GM15510 (cell line): ENCODE results near the gene KATNAL1.

Experiments used
- POLR2A ChIP-seq: IDR thresholded peaks from 3 replicates; pipeline ENCODE4 v1.6.1; 2011; ENCODE audit warnings: borderline replicate concordance; ENCODE audit not compliant: insufficient read length; ENCODE audit errors: extremely low read depth

Gene KATNAL1

DNA sequence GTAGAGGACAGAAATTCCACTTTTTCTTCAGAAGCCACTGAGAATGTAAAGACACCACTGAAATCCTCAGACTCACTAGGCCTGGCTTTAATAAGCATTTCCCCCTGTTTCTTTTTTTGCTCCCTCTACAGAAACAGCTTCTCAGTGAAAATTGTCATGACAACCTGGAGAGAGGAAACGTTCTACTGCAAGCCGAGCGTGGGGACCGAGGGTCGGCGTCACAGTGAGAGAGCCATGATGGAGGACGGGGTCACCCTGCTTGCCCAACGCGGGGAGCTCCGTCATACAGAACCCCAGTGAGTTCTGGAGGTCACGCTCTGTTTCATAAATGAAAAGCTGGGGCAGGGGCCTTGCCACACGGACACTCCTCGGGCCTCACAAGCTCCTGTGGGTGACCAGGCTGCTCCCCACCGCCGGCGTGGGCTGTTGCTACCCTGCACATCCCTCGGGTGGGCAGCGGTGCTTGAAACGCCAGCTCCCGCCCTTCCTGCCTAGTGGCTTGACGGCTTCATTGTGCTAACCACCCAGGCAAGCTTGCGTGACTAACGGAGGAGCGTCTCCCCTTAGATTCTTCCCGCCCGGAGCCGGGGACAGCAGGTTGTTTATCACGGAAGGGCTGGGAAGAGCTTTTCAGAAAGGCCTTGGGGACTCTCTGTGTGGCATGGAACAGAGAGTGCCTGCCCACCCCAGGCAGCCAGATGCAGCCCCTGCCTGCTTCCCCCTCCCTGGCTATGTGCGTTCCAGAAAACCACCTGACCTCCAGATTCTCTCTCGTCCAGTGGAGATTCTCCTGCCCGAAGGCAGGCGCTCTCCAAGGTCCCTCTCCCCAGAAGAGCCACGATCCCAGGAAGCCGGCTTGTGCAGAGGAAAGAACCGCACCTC is 153.6 kb downstream of the KATNAL1 start:
- TF ChIP-seq POLR2A = no peak
